H1 (cell line): ENCODE results near the gene KLHL26. TPM values are rescaled to one million over a fixed set of nuclear protein-coding genes. Genes with fewer than 3 reads are reported as not detected.

Source experiments
- CTCF ChIA-PET: fragments of 300-600 bp; sonication (Branson Sonifier 250); formaldehyde crosslinking; loops from one replicate; lab custom pipeline; 2021; ENCODE audit not compliant: partially characterized antibody; lab: Charles Lee
- POLR2A ChIA-PET: fragments of 300-600 bp; sonication (Branson Sonifier 250); formaldehyde crosslinking; loops from one replicate; lab custom pipeline; 2021; ENCODE audit warnings: inconsistent platforms; ENCODE audit not compliant: partially characterized antibody; lab: Charles Lee
- DNase-seq, 2 experiments: peaks; one replicate each; pipeline versions ENCODE4 v3.0.0 to v3.0.0-alpha.2; 2010 to 2022; ENCODE audit warnings: low spot score in 2 of 2, low read depth in 1 of 2, mixed read lengths in 1 of 2
- FAIRE-seq: peaks from 2 replicates; lab custom pipeline; 2011; peaks lifted over from hg19 to GRCh38; lab: Jason Lieb, UNC
- H2AFZ ChIP-seq: 2 replicates; pipeline ENCODE4 v1.8.1; 2012; ENCODE audit warnings: low read length, inconsistent platforms
- H2AK5ac ChIP-seq: 2 replicates; pipeline ENCODE4 v1.6.1; 2013; ENCODE audit warnings: low read depth, low read length
- H2BK120ac ChIP-seq: replicated peaks from 2 replicates; pipeline ENCODE3; 2013; ENCODE audit warnings: low read depth, low read length, inconsistent platforms
- H2BK12ac ChIP-seq: 2 replicates; pipeline ENCODE4 v1.6.1; 2013; ENCODE audit warnings: low read depth, low read length
- H2BK15ac ChIP-seq: 2 replicates; pipeline ENCODE4 v1.6.1; 2013; ENCODE audit warnings: low read length
- H2BK20ac ChIP-seq: 2 replicates; pipeline ENCODE4 v1.6.1; 2013; ENCODE audit warnings: low read length
- H2BK5ac ChIP-seq: 2 replicates; pipeline ENCODE4 v1.6.1; 2013; ENCODE audit warnings: low read depth, low read length
- H3K14ac ChIP-seq: 2 replicates; pipeline ENCODE4 v1.6.1; 2013; ENCODE audit warnings: inconsistent platforms; ENCODE audit not compliant: insufficient read length
- H3K18ac ChIP-seq: 2 replicates; pipeline ENCODE4 v1.6.1; 2013; ENCODE audit warnings: low read length; ENCODE audit errors: extremely low read depth
- H3K23ac ChIP-seq: 2 replicates; pipeline ENCODE4 v1.6.1; 2013; ENCODE audit warnings: inconsistent platforms; ENCODE audit not compliant: insufficient read length
- H3K23me2 ChIP-seq: 2 replicates; pipeline ENCODE4 v1.6.1; 2013; ENCODE audit warnings: low read depth, low read length
- H3K27ac ChIP-seq: 2 replicates; pipeline ENCODE4 v1.6.1; 2011; ENCODE audit warnings: low read depth, low read length, inconsistent platforms
- H3K27me3 ChIP-seq, 4 experiments: replicated peaks in 1 of 4; 1 replicate in 1 of 4; 2 replicates in 3 of 4; pipeline versions ENCODE4 v1.6.1 to v1.8.1; 2011 to 2013; ENCODE audit warnings: low read length in 3 of 4, mild to moderate bottlenecking in 3 of 4, inconsistent platforms in 2 of 4, mixed read lengths in 2 of 4, moderate library complexity in 1 of 4; ENCODE audit not compliant: control insufficient read depth in 3 of 4, insufficient read depth in 3 of 4; ENCODE audit errors: extremely low read depth in 1 of 4
- H3K36me3 ChIP-seq, 4 experiments: 2 replicates each; pipeline versions ENCODE4 v1.6.1 to v1.8.1; 2011 to 2013; ENCODE audit warnings: mild to moderate bottlenecking in 4 of 4, low read length in 3 of 4, moderate library complexity in 2 of 4, control low read depth in 1 of 4, inconsistent platforms in 1 of 4; ENCODE audit not compliant: insufficient read depth in 4 of 4, control insufficient read depth in 2 of 4
- H3K4ac ChIP-seq: replicated peaks from 2 replicates; pipeline ENCODE3; 2013; ENCODE audit warnings: low read length, low read depth, mixed read lengths, inconsistent platforms; ENCODE audit not compliant: insufficient read length
- H3K4me1 ChIP-seq, 4 experiments: replicated peaks in 1 of 4; 1 replicate in 1 of 4; 2 replicates in 3 of 4; pipeline versions ENCODE4 v1.6.1 to v1.8.1; 2011 to 2013; ENCODE audit warnings: low read length in 3 of 4, inconsistent platforms in 2 of 4, mixed read lengths in 1 of 4; ENCODE audit not compliant: insufficient read depth in 4 of 4, control insufficient read depth in 3 of 4
- H3K4me2 ChIP-seq, 2 experiments: 2 replicates each; pipeline versions ENCODE4 v1.6.1 to v1.8.1; 2011 to 2013; ENCODE audit warnings: low read depth in 2 of 2, low read length in 2 of 2, control low read depth in 1 of 2, inconsistent platforms in 1 of 2, mild to moderate bottlenecking in 1 of 2; ENCODE audit not compliant: insufficient read depth in 1 of 2
- H3K4me3 ChIP-seq, 4 experiments: fragments of 200-600, 300-600 bp in 1 of 4; sonication (generic), shearing (Covaris generic), sonication (Bioruptor Twin) in 1 of 4; 2 replicates each; pipeline versions ENCODE4 v1.5.1 to v1.8.1; 2011 to 2016; ENCODE audit warnings: low read length in 4 of 4, low read depth in 3 of 4, control low read depth in 2 of 4, inconsistent platforms in 2 of 4, mild to moderate bottlenecking in 2 of 4, mixed read lengths in 1 of 4, moderate library complexity in 1 of 4; ENCODE audit not compliant: insufficient read depth in 2 of 4; ENCODE audit errors: extremely low read depth in 1 of 4
- H3K56ac ChIP-seq: replicated peaks from 2 replicates; pipeline ENCODE3; 2013; ENCODE audit warnings: low read depth, mild to moderate bottlenecking, mixed read lengths, low read length, inconsistent platforms; ENCODE audit not compliant: insufficient read length
- H3K79me1 ChIP-seq: 2 replicates; pipeline ENCODE4 v1.6.1; 2013; ENCODE audit warnings: low read depth, low read length, control low read depth
- H3K79me2 ChIP-seq, 2 experiments: 2 replicates each; pipeline versions ENCODE4 v1.6.1 to v1.8.1; 2012 to 2013; ENCODE audit warnings: low read length in 2 of 2, mild to moderate bottlenecking in 2 of 2, inconsistent platforms in 1 of 2; ENCODE audit not compliant: insufficient read depth in 2 of 2, control insufficient read depth in 1 of 2
- H3K9ac ChIP-seq, 4 experiments: replicated peaks in 1 of 4; 1 replicate in 1 of 4; 2 replicates in 3 of 4; pipeline versions ENCODE4 v1.6.1 to v1.8.1; 2011 to 2013; ENCODE audit warnings: low read depth in 3 of 4, low read length in 3 of 4, control low read depth in 2 of 4, mild to moderate bottlenecking in 2 of 4, moderate library complexity in 2 of 4, inconsistent platforms in 1 of 4; ENCODE audit errors: extremely low read depth in 1 of 4
- H3K9me3 ChIP-seq, 2 experiments: 2 replicates each; pipeline versions ENCODE4 v1.6.1 to v1.8.1; 2012 to 2013; ENCODE audit warnings: mild to moderate bottlenecking in 2 of 2, moderate library complexity in 2 of 2, control low read depth in 1 of 2, inconsistent platforms in 1 of 2, low read depth in 1 of 2, low read length in 1 of 2, mixed read lengths in 1 of 2; ENCODE audit not compliant: insufficient read depth in 2 of 2
- H4K20me1 ChIP-seq, 2 experiments: replicated peaks in 1 of 2; 2 replicates each; pipeline versions ENCODE3 to v1.8.1; 2011 to 2013; ENCODE audit warnings: inconsistent platforms in 2 of 2, low read length in 2 of 2, mild to moderate bottlenecking in 1 of 2; ENCODE audit not compliant: insufficient read depth in 2 of 2, control insufficient read depth in 1 of 2
- H4K5ac ChIP-seq: 2 replicates; pipeline ENCODE4 v1.6.1; 2013; ENCODE audit warnings: low read length, low read depth, mixed read lengths, inconsistent platforms; ENCODE audit not compliant: insufficient read length
- H4K8ac ChIP-seq: 2 replicates; pipeline ENCODE4 v1.8.0; 2013; ENCODE audit warnings: mild to moderate bottlenecking, moderate library complexity, low read length, inconsistent platforms; ENCODE audit not compliant: insufficient read depth; ENCODE audit errors: extremely low read depth
- H4K91ac ChIP-seq: replicated peaks from 2 replicates; pipeline ENCODE3; 2013; ENCODE audit warnings: low read length, mixed read lengths, inconsistent platforms; ENCODE audit not compliant: insufficient read length
- E2F6 ChIP-seq: IDR thresholded peaks from 2 replicates; pipeline ENCODE4 v1.6.1; 2012; ENCODE audit warnings: inconsistent platforms
- MAX ChIP-seq: IDR thresholded peaks from 2 replicates; pipeline ENCODE4 v1.6.1; 2012; ENCODE audit warnings: inconsistent platforms
- POU5F1 ChIP-seq: IDR thresholded peaks from 2 replicates; pipeline ENCODE4 v1.6.1; 2011; ENCODE audit warnings: low read depth, mild to moderate bottlenecking, low read length, moderate library complexity
- WGBS, 2 experiments: shearing (Covaris generic) in 1 of 2; methylation state at CpG; one replicate each; pipeline versions ENCODE4 v1.1.6 to v1.1.7; 2013 to 2015; ENCODE audit warnings: low lambda C conversion rate in 2 of 2, mixed read lengths in 2 of 2, inconsistent platforms in 1 of 2, low coverage in 1 of 2, missing lambda C conversion rate in 1 of 2; ENCODE audit not compliant: insufficient replicate concordance in 2 of 2, insufficient coverage in 1 of 2, insufficient read length in 1 of 2; ENCODE audit errors: extremely low coverage in 1 of 2, missing lambda C conversion rate in 1 of 2; 5-methylcytosine and 5-hydroxymethylcytosine counted together
- polyA plus RNA-seq, 7 experiments: library from polyadenylated mRNA; depleted of rRNA in 3 of 7; stranded (reverse) in 5 of 7; unstranded in 2 of 7; fragments of >200 nt in 5 of 7; fragments of 200-250 nt in 2 of 7; gene quantifications; 1 replicate in 5 of 7; 2 replicates in 1 of 7; 4 replicates in 1 of 7; pipeline versions ENCODE4 v1.2.1 to v1.2.3, GENCODE V29; 2011 to 2013; ENCODE audit warnings: missing spikeins in 2 of 7, mixed read lengths in 2 of 7
- total RNA-seq: library from RNA; stranded (reverse); fragmentation: NEBNext Ultra II Directional; extraction: Animal tissue kit (Norgen Biotek cat#: 25700); gene quantifications from 2 replicates; pipeline ENCODE4 v1.2.1, GENCODE V29; 2021

The KLHL26 gene
- total and polyA plus RNA-seq, 2 of the 8 experiments (the other 6 are each of a cell fraction or from before 2014, with no cell fraction given) = 2.2 to 8.8 TPM

GRCh38 chr19:18657590-18658365 lies 20.9 kb downstream of the KLHL26 start:
- peaks cover 0 to 9% (median 3%) of the 10 kb centered on the region in 4 experiments; a peak in 5 of 7 replicates for H3K4me1 ChIP-seq
- no peaks in the 10 kb centered on the region; a peak in 1 of 4 replicates for H3K79me2 ChIP-seq
- H2BK12ac ChIP-seq = 0 out of 2 replicates have a peak overlapping the region, but pooled peaks have one; percentile 27
- WGBS, 2 experiments = 79% methylated on average over 19 of the region's 20 CpGs; no CpG with 5 or more reads in 1 of the 2 experiments
- DNase-seq = no peak
- no peak overlapping the region for H3K9ac ChIP-seq
- no peak overlapping the region for H2BK120ac ChIP-seq
- H3K27ac ChIP-seq = no peak overlapping the region
- ChIA-PET POLR2A (interaction anchor here (1.0 kb wide), 1 partner anchor 17 kb away, joined by 3 read pairs; no protein-coding TSS in a partner anchor), CTCF (interaction anchor here (1.0 to 1.7 kb wide), 4 partner anchors 17 to 138 kb away, joined by 3 to 4 read pairs (median 3); no protein-coding TSS in a partner anchor)
- no peak overlapping the region for H3K4ac ChIP-seq
- H3K23ac ChIP-seq = no peak overlapping the region
- H3K23me2 ChIP-seq = peaks cover 13% of the 10 kb centered on the region; the same call in 1 of the 2 replicates
- H4K8ac ChIP-seq = no peak overlapping the region
- no peaks in the 10 kb centered on the region for H3K36me3 ChIP-seq
- H2BK5ac ChIP-seq = no peak overlapping the region; the same call in 1 of the 2 replicates
- H2AFZ ChIP-seq = no peak overlapping the region
- no peak overlapping the region for H2AK5ac ChIP-seq
- no peak overlapping the region for H3K14ac ChIP-seq
- H2BK20ac ChIP-seq = no peak overlapping the region
- no peak overlapping the region for H3K4me2 ChIP-seq
- no peak for FAIRE-seq
- H3K27me3 ChIP-seq = peaks cover 0 to 4% (median 0%) of the 10 kb centered on the region in 4 experiments; a peak in 1 of 7 replicates
- TF ChIP-seq E2F6 (0 out of 2 replicates have a peak, but pooled peaks have one; percentile 23), MAX (0 out of 2 replicates have a peak, but pooled peaks have one; percentile 28), POU5F1 (no peak)
- TF ChIP-seq, all 59 proteins: peak for 2
- H4K20me1 ChIP-seq = peaks cover 7 to 23% of the 10 kb centered on the region in 2 experiments
- peaks cover 3% of the 10 kb centered on the region; the same call in 1 of the 2 replicates for H3K79me1 ChIP-seq
- no peaks in the 10 kb centered on the region for H3K9me3 ChIP-seq
- no peak overlapping the region for H3K4me3 ChIP-seq
- H4K91ac ChIP-seq = no peak overlapping the region
- H2BK15ac ChIP-seq = 0 out of 2 replicates have a peak overlapping the region, but pooled peaks have one; percentile 8
- H3K18ac ChIP-seq = no peak overlapping the region
- no peak overlapping the region for H4K5ac ChIP-seq
- no peak overlapping the region for H3K56ac ChIP-seq
